Fibroblast of skin of scalp (primary cell): ENCODE results near the gene PDHX.

Source experiments
- DNase-seq: peaks from one replicate; pipeline ENCODE4 v3.0.0-alpha.2; 2013

The PDHX gene

DNA sequence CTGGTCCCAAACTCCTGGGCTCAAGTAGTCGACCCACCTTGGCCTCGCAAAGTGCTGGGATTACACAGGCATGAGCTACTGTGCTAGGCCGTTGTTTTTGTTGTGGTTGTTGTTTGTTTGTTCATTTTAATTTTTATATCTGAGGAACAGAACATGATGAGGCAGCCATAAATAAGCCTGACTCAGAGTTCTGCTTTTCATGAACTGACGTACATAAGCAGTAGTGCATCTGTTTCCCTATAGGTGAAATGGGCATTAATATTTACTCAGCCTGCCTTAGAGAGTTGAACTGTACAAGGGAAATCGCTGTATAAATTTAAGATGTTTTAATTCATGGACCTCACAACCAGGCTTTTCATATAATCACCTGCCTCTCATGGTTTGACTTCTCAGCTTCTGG lies 80.5 kb downstream of the PDHX start:
- DNase-seq = no peak

GRCh38 chr11:34997952-34998528 lies 81.6 kb downstream of the PDHX start:
- peak; percentile 51 for DNase-seq

GRCh38 chr11:34999453-34999852 lies 83.0 kb downstream of the PDHX start:
- DNase-seq = no peak

DNA sequence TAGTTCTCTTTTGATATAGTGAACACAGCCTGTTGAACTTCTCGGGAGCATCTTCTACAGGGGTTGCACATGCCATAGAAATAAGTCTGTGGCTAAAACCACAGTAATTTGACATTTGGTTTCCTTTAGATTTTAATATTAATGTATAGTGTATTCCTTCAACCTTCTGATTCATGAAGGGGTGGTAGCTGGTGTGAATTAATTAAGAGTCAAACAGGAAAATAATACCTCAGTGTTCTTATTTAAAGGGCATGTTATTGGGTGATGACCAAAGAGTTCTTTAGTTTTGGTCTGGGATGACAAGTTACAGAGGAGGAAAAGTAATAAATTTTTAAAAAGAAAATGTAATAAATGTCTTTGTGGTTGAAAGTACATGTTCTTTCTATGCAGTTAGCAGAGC lies 86.8 kb downstream of the PDHX start:
- DNase-seq = no peak

DNA sequence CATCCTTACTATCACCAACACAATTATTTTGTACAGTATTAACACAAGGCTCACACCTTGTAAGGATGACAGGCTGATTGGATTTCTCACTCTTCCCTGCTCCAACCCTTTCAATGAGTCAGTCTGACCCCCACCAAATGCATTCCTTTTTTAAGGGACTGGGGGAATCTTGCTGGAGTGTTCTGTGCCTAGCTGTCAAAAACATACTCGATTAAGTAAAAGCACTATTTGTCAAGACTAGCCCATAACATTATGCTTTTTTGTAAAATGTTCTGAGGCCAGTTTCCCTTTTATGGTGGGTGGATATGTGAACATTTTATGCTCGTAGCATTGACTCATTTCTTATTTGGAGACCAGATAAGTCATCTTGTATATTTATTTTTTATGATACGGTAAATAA lies 87.2 kb downstream of the PDHX start:
- no peak for DNase-seq

- DNase-seq = no peak
Observed at GRCh38 chr11:35005141-35005780, 88.8 kb downstream of the PDHX start.

DNA sequence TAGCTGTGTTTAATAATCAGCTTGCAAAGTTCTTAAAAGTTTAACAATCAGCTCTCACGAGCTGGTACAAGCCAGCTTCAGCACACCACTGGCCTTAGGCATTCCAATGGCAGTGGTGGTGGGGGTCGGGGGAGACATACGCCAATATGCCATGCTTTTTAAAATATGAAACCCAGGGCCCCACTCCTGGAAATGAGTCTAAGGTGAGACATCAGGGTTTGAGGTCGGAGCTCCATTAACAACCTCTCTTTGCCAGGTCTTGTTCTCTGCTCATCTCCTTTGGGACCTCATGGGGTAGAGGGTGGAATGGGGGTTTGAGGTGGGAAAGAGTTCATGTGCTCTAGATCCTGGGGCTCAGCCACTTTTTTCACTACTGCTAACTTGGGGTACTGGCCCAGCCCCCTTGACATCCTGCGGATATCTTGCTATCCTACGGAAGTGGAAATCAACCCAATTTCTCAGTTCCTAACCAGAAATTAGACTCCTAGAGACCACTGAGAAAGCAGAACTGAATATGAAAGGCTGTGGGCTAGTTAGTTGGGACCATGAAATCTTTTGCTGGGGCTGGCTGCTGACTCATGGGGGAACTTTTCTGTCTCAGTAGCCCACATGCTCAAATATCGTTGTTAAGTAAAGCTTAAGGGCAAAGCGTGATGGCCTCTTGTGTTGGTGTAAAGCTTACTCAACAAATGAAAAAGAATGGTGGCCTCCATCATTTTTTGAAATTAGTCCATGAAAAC lies 90.1 kb downstream of the PDHX start:
- no peak for DNase-seq

GRCh38 chr11:35007277-35007676 lies 90.9 kb downstream of the PDHX start:
- no peak for DNase-seq

- peak; percentile 60 for DNase-seq
Observed at GRCh38 chr11:35009191-35009943, 92.9 kb downstream of the PDHX start.

DNA sequence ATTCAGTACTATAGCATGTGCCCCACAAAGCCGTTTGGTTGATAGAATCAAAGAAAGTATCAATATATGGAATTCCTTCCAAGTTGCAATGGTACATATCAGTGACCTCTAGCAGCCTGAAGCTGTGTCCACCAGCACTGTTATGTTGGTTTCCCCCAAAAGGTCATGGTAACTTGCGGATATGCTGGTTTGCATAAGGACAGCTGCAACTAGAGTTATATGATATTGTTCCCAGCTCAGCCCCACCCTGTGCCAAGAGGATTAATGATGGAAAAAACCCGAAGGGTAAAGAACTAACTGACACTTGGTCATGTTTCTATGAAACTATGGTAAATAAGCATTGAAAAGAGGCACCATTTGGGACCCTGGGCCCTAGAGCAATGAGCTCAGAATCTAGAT lies 93.5 kb downstream of the PDHX start:
- no peak for DNase-seq

- no peak for DNase-seq
Observed at GRCh38 chr11:35010654-35011053, 94.2 kb downstream of the PDHX start.

DNA sequence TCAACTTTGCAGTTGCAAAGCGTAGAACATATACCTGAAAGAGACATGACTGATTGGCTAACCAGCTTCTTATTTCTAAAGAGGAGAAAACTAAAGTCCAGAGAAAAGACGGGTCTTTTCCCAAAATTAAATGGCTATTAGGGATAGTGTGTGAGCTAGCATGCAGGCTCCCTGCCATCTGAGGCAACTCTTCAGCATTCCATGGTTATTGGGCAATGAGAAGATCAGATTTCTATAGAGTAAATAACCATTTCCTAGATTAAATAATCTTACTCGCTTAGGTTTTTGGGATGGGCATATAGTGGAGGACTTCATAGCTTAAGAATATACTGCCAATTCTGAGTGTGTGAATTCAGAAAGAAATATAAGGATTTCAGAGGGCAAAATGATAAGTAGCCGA lies 95.0 kb downstream of the PDHX start:
- DNase-seq = peak; percentile 61

DNA sequence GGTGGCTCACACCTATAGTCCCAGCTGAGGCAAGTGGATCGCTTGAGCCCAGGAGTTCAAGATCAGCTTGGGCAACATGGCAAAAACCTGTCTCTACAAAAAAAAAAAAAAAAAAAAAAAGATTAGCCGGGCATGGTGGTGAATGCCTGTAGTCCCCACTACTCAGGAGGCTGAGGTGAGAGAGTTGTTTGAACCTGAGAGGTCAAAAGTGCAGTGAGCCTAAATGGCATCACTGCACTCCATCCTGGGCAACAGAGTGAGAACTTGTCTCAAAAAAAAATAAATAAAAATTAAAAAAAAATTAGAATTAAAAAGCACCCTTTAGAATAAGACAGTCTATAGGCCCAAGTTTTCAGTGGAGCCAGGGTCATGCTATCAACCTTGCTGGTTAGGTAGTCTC lies 95.5 kb downstream of the PDHX start:
- DNase-seq = no peak

DNA sequence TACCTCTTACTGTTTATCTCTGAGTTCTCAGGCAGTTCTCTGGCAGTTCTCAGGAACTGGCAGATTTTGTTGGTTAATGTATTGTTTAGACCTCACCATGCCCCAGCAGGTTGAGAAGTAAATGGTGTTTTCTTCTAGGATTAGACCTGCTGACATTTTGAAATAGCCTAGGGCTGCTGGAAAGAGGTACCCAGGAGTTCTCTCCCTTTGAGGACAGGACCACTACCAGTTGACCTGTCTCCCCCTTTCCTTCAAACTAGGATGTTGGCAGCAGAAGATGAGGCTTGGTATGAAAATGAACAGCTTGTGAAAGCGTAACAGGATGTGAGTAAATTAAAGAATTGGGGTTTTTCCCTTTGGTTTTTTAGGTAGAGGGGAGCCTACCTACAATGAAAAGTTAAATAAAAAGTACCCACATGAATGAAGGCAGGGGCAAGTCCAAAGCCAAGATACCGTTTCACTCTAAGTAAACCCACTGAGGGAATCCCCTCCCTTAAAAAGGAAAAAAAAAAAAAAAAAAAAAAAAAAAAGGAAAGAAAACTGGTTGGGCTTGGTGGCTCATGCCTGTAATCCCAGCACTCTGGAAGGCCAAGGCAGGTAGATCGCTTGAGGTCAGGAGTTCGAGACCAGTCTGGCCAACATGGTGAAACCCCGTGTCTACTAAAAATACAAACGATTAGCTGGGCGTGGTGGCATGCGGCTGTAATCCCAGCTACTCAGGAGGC lies 96.2 kb downstream of the PDHX start:
- DNase-seq = no peak

DNA sequence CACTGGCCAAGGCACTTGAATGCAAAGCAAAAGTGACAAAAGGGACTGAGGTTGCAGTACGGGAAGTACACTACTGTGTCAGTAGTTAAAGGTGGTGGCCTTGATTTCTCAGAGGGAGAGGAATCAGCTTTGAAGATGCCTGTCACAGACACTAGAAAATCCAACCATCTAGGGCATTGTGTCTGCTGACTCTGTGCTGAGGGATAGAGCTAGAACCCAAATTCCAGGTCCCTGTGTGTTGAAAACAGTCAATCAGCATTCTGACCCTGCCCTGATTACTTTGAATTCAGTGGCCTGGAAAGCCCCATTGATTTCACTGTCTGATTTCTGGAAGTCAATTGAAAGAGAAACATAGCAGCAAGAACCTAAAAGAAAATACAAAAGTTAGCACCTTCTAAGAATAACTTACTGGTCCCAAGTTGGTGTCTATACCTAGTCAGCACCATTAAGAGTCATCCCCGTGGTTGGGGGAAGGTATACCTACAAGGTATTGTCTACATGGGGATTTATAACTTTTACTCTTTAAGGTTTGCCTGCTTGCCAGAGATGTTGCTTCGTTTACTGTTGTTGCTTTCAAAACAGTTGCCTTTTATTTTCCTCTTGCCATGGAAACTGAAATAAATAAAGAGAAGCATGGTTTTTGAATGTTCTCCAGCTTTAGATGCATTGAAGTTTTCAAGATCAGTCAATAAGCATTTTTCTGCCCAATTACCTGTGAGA lies 97.3 kb downstream of the PDHX start:
- DNase-seq = no peak

DNA sequence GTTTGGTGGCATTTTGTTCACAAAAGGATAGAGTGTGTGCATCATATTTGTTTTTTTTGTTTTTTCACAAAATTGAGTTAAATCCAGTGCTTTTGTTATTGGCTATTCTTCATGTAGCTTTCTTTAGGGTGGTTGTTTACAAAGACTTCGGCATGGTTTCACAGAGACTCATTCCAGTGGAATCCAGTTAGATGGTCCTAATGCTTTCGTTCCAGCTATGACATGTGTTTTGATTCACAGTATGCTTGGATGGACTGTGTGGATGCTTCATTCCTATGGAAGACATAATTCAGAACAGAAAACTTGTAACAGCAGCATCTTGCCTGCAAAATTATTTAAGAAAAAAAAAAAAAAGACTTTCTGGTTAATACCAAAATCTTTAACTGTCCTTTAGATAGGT lies 97.9 kb downstream of the PDHX start:
- DNase-seq = peak; percentile 94

DNA sequence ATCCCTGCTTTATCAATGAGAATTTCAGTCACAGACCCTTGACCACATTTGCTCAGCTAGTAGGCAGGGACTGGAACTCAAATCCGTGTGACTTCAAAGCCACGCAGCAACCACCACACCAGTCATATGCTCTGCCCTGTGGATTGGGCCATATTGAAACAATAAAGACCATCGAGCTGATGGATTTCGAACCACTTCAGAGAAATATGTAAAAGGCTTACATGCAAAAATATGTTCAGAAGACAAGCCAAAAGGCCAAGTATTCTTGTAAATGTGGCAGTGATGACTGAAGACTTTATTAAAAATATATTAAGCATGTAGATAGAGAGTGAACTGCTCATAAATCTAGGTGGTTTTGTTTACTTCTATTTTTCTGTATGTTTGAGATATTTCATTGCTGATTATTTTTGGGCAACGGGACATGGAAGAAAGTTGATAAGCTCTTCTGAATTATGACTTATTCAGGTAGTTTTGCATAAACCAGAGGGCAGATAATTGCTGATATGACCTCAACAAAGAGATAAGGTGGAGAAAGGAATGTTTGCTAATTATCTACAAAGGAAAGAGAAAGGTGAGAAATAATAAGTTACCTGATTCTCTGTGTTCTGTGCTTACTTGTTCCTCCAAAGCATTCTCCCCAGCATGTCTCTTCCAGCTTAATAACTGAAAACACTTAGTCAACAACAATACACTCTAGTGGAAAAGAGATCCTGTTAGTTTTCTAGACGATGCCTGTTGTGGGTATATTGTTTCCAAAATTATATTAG lies 99.4 kb downstream of the PDHX start:
- no peak for DNase-seq

DNA sequence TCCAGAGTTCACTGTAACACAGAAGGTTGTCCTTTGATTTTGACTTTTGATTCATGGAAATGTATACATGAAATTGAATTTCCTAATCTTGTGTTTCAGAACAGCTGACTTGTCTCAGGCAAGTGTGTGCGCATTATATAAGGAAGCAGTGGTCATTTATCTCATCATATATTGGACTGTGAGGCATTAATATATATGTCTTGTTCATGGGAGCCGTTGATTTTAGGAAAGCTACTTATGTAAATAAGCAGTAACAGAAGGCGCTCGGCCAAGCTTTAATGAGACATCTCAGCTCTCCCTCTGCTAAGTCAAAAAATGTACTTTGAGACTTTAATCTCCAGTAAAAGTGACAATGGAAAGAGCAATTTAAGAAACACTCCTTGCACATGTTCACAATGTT lies 100.5 kb downstream of the PDHX start:
- DNase-seq = no peak

DNA sequence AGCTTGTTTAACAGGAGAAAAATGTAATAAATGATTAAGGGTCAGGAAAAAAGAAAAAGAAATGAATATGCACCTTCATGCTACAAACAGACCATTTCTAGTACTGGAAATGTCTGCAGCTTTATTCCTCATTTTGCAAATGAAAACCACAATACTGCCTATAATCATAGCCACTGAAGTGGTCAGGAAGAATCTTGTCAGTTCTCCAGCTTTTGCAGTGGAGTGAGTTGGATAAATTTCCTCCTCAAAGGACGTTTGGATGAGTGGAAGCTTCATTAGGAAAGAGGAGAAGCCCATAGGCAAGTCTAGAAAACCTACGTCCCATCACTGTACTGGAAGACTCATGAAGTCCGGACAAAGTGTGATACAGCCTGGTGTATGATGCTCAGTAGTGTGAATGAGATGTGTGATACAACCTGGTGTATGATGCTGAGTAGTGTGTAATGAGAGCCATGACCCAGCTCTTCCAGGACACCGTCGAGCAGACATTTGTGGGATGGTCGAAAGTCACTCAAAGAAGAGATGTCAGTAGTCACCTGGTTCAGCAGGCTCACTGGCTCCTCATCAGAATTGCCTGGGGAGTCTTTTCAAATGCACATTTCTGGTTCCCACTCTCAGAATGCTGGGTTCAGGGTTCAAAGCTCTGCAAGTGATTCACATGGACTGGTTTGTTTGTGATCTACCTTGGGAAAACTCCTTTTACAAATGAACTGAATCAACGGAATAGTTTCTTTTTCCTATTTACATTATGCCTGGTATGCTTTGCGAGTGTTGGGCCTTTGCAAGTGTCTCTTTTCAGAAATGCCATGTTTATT lies 101.3 kb downstream of the PDHX start:
- peak; percentile 35 for DNase-seq

DNA sequence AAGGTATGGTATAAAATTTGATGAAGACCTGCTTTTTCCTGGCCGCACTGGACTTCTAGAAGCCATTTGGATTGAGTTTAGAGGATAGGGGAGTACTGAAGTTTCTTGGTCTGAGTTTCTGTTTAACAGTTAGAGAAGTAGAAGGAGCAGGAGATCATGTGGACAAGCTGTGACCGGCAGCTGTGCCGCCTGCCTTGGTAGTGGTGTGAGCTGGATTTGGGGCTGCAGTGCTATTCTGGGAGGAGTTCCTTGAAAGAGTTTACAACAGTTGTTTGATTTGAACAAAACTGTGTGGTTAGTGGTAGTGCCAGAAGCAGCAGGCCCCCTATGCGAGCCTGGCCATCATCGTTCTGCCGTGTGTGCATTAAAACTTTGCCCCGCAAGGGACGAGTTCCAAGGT lies 105.2 kb downstream of the PDHX start:
- DNase-seq = no peak
